Measurements from ENCODE around the gene DPF3. TPM values are rescaled to one million over a fixed set of nuclear protein-coding genes. Genes with fewer than 3 reads are reported as not detected.

Gene DPF3
- total and polyA plus RNA-seq, 2 of the 13 experiments (the other 11 are each of a cell fraction or from before 2014, with no cell fraction given), result 0.09 to 0.60 TPM

DNA sequence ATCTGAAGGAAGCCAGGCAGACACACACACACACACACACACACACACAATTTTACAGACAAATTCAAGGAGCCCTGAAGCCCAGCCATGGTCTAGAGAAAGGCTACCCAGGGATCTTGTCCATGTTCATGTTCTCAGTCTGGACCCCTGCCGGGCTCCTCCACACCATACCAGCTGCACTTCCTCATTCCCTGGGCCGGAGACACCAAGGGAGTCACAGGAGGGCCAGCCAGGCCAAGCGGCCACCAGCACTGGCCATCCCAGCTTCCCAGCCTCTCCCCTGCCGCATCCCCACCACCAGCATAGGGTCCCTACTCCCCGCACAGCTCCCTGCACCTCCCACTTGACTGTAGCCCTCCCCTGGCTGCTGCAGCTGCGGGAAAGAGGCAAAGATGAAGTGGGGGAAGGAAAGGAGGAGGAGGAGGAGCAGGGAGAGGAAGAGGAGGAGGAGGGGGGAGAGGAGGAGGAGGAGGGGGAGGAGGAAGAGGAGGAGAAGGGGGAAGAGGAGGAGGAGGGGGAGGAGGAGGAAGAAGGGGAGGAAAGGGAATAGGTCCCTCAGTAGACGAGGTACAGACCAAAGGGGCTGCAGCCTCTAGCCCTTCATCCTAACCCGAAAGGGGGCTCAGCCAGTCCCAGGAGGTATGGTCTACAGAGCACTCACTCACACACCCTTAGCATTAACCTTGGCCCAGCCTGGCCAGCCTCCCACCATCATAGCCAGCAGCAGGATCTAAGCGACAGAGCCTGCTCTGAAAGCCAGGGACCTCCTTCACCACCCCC lies 293.2 kb downstream of the DPF3 start:
- intact Hi-C loops (cut with micrococcal nuclease; ENCODE audit: unreplicated experiment) (no loop called here), in situ Hi-C loops (cut with HindIII; ENCODE audit: extremely low pct_ligation_motif_present, low pct_unique_long_range_greater_than_20kb) (no loop called here)
- TF ChIP-seq, protein P1, sequence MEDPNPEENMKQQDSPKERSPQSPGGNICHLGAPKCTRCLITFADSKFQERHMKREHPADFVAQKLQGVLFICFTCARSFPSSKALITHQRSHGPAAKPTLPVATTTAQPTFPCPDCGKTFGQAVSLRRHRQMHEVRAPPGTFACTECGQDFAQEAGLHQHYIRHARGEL (CRISPR knock-in tag; IDR thresholded peaks at IDR 0.05), result no peak
- TF ChIP-seq ZSCAN21 (CRISPR knock-in tag; IDR thresholded peaks at IDR 0.05; ENCODE audit: borderline replicate concordance), result no peak
- TF ChIP-seq HNRNPK (IDR thresholded peaks at IDR 0.05; ENCODE audit: low read depth, low read length, poor library complexity, severe bottlenecking), result peak; percentile 59
- 3% methylated on average over 5 of the region's 9 CpGs for WGBS (ENCODE audit: low lambda C conversion rate)
- no peak for DNase-seq (ENCODE audit: low spot score)
- Histone ChIP-seq H3K4me1 (ENCODE audit: insufficient read depth, low read length) (no peaks in the 10 kb centered on the region), H3K4me3 (replicated peaks in 1 of 3; ENCODE audit: insufficient read depth in 1 of 3, low read depth in 2 of 3, low read length in 3 of 3) (no peak overlapping the region), H2AFZ (ENCODE audit: low read length) (no peak overlapping the region), H3K27ac (ENCODE audit: extremely low read length, insufficient read depth, low read length) (no peak overlapping the region), H3K36me3 (replicated peaks in 1 of 2; ENCODE audit: control insufficient read depth in 1 of 2, insufficient read depth in 2 of 2, low read length in 2 of 2) (no peaks in the 10 kb centered on the region), H3K27me3 (ENCODE audit: control insufficient read depth in 1 of 2, insufficient read depth in 2 of 2, low read length in 2 of 2) (peaks cover 4 to 66% of the 10 kb centered on the region in 2 experiments; a peak in 4 of 5 replicates), H4K20me1 (ENCODE audit: insufficient read depth, low read length) (no peaks in the 10 kb centered on the region), H3K9ac (ENCODE audit: insufficient read depth, low read depth, low read length) (no peak overlapping the region), H3K79me2 (ENCODE audit: insufficient read depth, low read length) (no peaks in the 10 kb centered on the region), H3K4me2 (ENCODE audit: low read depth, low read length) (no peak overlapping the region), H3K9me3 (ENCODE audit: low read length) (no peaks in the 10 kb centered on the region)
- no peak for FAIRE-seq
- no peak for ATAC-seq
- ChIA-PET CTCF (ENCODE audit: low intra/inter-chr PET ratio, low total read pairs) (no interaction called here), POLR2A (no interaction called here)
- no TSS peak for BruUV-seq (replicated peaks)

DNA sequence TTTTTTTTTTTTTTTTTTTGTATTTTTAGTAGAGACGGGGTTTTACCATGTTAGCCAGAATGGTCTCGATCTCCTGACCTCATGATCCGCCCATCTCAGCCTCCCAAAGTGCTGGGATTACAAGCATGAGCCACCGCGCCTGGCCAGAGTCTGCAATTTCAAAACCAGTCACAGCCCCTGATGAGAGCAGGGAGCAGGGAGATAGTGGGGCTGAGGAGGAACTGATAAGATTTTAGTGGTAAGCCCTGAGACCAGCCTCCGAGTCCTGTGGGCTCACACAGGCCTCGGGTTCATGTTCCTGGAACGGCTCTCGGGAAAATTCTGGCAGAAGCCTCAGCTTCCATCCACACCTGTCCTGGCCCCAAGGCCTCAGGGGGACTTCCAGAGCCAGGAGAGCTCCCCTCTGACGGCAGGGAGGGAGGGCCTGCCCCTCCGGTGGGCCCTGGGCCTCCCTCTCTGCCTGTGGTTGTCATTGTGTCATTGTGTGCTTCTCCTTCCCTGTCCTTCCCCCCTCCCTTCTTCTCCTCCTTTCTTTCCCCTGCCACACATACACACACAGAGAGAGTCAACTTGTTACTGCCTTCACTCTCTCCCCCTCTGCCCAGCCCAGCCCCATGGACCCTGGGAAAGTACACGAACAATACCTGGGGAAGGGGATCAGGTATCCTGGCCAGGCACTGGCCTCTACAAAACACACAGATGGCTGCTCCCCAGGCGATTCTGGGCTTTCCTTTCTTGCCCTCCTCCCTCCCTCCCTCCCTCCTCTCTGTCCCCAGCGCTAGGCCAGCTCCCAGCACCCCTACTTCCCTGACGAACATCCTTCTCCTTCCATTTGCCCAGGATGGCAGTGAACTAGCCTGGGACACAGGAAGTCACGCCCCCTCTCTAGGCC lies 294.1 kb downstream of the DPF3 start:
- CTCF ChIA-PET (ENCODE audit: low intra/inter-chr PET ratio, low total read pairs), result no interaction called here
- H3K9me3 ChIP-seq (ENCODE audit: low read length), result no peaks in the 10 kb centered on the region
- H3K9ac ChIP-seq (ENCODE audit: insufficient read depth, low read depth, low read length), result no peak overlapping the region
- H3K27me3 ChIP-seq (ENCODE audit: control insufficient read depth in 1 of 2, insufficient read depth in 2 of 2, low read length in 2 of 2), result peaks cover 4 to 57% of the 10 kb centered on the region in 2 experiments; a peak in 4 of 5 replicates
- H3K4me3 ChIP-seq (replicated peaks in 1 of 3; ENCODE audit: insufficient read depth in 1 of 3, low read depth in 2 of 3, low read length in 3 of 3), result no peak overlapping the region
- no peaks in the 10 kb centered on the region for H3K4me1 ChIP-seq (ENCODE audit: insufficient read depth, low read length)
- H4K20me1 ChIP-seq (ENCODE audit: insufficient read depth, low read length), result no peaks in the 10 kb centered on the region
- in situ Hi-C loops (cut with HindIII; ENCODE audit: extremely low pct_ligation_motif_present, low pct_unique_long_range_greater_than_20kb) (no loop called here), intact Hi-C loops (cut with micrococcal nuclease; ENCODE audit: unreplicated experiment) (no loop called here)
- BruUV-seq (replicated peaks), result no TSS peak
- H2AFZ ChIP-seq (ENCODE audit: low read length), result no peak overlapping the region
- FAIRE-seq (no peak), DNase-seq (ENCODE audit: low spot score) (no peak), ATAC-seq (no peak)
- H3K4me2 ChIP-seq (ENCODE audit: low read depth, low read length), result no peak overlapping the region
- no peak for TF ChIP-seq ZNF354B (CRISPR knock-in tag; IDR thresholded peaks at IDR 0.05)
- TF ChIP-seq MXI1 (IDR thresholded peaks at IDR 0.05; ENCODE audit: borderline replicate concordance, low read depth, low read length), result no peak
- no peak for TF ChIP-seq ZBTB1 (CRISPR knock-in tag; IDR thresholded peaks at IDR 0.05; ENCODE audit: borderline replicate concordance)
- no peak for TF ChIP-seq ZBTB7A (CRISPR knock-in tag; IDR thresholded peaks at IDR 0.05)
- no peak for TF ChIP-seq ATF1 (CRISPR knock-in tag; IDR thresholded peaks at IDR 0.05)
- no peak for TF ChIP-seq HOXA5 (CRISPR knock-in tag; IDR thresholded peaks at IDR 0.05)
- POLR2A ChIA-PET, result no interaction called here
- no peaks in the 10 kb centered on the region for H3K79me2 ChIP-seq (ENCODE audit: insufficient read depth, low read length)
- no peak overlapping the region for H3K27ac ChIP-seq (ENCODE audit: extremely low read length, insufficient read depth, low read length)
- WGBS (ENCODE audit: low lambda C conversion rate), result 18% methylated on average over 12 of the region's 16 CpGs
- H3K36me3 ChIP-seq (replicated peaks in 1 of 2; ENCODE audit: control insufficient read depth in 1 of 2, insufficient read depth in 2 of 2, low read length in 2 of 2), result no peaks in the 10 kb centered on the region
